Amniotic epithelial cell (primary cell): ENCODE data around the gene PTH1R.

ENCODE experiments used
- DNase-seq: peaks from one replicate; pipeline ENCODE4 v3.0.0-alpha.2; 2010; ENCODE audit warnings: low read depth

The PTH1R gene

DNA sequence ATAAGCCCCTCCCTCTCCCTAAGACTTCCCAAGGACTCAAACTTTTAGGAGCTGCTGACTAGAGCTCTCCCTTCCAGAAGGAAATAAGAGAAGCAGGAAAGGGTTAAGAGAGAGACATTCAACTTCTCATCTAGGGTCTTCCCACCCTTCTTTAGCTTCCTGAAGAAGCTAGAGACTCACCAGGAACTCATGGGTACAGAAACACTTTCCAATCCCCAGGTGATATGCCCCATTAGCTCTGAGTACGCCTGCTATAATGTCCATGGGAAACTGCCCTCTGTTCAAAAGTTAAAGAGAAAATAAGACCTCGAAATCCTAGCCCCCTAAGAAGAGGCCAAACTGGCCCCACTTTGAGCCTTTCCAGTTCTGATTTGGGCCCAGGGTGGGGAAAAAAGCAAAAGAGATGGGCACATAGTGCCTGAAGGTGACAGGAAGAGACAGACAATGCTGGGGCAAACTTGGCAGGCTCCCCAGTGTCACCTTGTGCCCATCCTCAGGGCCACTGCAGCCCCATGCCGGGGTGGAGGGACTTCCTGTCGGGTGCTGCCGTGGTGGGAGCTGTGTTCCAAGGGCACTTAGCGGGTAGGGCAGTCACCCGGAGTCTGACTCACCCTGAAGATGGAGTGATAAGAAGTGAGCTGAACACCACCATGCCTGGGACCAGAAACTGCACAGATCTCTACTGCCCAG lies 69.5 kb downstream of the PTH1R start:
- peak; percentile 81 for DNase-seq

DNA sequence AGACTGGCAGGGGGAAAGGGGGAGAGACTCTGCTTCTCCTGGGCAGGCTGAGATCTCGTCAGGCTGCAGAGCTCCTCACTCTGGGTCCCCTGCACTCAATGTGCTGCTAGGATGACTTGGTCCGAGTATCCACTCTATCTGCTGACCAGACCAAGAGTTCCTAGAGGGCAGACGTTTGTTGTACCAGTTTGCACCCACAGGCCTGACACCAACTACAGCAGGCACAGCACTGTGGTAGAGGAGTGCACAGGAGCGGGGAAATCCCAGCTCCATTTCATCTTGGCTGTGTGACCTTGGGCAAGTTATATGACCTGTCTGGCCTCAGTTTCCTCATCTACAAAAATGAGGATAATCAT lies 70.0 kb downstream of the PTH1R start:
- DNase-seq, result no peak

DNA sequence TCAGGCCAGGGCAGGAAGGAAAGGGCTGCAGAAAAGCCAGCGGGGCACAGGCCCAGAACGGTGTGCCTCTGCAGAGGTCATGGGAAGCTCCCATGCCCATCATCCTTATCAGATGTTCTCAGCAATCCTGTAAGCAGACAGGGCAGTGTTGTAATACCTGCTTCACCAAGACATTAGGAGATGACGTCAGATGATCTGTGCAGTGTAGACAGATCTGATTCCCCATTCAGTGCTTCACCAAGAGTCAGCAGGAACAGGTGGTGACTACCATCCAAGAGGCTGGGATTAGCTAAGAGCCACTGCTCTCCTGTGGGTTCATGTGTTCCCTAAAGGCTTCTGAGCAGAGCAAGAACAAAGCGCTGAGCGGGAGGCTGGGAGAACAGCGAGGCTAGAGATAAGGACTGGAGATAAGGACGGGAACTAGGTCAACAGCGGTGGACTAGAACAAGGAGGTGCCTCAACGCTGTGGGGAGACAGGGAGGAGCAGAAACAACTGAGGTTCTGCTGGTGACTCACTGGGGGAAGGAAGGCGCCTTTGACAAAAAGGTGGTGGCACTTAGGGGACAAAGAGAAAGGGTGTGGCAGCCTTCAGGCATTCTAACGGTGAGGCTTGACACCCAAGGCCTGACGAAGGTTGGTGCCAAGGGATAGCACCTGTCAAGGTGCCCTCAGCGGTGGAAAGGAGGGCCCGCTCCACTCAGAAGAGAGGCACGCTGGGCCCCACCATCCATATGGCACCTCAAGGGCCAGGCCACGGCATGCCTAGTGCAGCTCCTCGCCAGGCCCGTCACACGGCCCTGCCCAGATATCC lies 70.7 kb downstream of the PTH1R start:
- DNase-seq, result peak; percentile 100

DNA sequence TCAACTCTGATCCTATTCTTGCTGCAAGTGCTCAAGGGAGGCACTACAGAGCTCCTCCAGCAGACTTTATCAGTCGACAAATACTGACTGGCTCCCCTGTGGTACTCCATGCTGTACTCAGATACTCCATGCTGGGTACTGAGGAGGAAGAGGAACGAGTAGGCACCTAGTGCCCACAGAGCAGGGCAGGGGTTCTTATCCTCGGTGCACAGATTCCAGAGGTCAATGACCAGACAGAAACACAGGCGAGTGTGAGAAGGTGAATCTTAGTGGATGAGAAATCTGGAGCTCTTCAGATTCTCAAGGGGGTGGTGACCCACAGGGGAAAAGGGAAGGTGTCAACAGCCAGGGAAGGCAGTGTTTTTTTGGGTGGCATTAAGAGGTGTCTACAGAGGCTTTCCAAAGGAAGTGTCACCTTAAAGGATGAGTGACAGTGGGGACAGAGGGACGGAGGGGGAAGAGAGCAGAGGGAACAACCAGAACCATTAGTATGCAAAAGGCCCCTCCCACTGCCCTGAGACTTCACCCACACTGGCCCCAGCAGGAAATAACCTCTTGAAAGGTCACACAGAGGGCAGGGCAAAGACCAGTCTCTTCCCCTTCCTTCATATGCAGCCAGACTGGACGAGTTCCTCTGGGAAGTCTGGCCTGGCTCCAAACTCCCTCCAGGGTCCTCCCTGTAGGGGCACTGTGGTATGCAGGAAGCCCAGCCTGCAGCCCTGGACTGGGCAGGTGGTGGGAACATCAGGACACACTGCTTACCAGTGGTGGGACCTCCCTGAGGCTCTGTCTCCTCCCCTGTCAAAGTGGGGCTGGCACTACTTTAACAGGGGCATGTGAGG lies 71.5 kb downstream of the PTH1R start:
- DNase-seq, result peak; percentile 45

DNA sequence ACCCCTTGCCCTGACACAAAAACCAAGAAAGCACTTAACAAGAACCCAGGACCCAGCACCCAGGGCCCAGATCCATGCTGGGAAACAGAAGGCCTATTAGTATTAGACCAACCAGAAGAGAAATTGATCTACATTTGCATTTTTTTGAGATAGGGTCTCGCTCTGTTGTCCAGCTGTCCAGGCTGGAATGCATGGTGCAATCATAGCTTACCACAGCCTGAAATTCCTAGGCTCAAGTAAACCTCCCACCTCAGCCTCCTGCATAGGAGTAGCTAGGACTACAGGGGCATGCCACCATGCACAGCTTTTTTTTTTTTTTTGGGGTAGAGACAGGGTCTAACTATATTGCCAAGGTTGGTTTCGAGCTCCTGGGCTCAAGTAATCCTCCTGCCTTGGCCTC lies 72.7 kb downstream of the PTH1R start:
- no peak for DNase-seq

DNA sequence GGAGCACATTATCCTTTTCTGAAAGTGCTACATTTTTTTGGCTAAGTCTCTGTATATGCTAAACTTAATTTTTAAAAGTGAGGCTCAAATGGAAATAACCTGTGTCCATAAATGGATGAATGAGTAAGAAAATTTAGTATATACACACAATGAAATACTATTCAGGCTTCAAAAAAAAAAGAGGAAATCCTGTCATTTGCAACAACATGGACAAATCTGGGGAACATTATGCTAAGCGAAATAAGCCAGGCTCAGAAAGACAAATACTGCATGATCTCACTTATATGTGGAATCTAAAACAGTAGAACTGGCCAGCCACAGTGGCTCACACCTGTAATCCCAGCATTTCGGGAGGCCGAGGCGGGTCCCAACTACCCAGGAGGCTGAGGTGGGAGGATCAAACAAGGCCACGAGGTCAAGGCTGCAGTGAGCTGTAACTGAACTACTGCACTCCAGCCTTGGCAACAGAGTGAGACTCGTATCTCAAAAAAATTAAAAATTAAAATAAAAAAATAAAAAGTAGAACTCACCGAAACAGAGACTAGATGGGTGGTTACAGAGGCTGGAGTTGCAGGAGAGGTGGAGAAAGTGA lies 73.2 kb downstream of the PTH1R start:
- no peak for DNase-seq

DNA sequence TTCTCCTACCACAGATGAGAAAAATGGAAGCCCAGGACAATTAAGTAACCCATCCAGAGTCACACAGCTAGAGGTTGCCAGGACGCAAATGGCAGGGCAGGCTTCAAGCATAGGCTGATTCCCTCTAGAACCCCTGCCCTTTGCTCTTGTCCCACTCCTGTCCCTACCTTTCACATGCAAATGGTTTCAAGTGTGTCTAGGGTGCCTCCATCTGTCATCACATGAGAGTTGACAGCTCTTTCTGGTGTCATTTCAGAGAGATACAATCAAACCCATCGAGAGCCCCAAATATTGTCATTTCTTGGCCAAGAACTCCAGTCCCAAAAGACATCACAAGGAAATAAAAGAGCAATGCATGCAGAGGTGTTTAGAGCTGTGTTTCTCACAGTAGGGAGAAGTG lies 75.3 kb downstream of the PTH1R start:
- DNase-seq, result no peak
